Keratinocyte (primary cell): Measurements from ENCODE around the gene NME5.

ENCODE experiments used
- CTCF ChIP-seq, 3 experiments: IDR thresholded peaks in 1 of 3; conservative IDR thresholded peaks in 1 of 3; optimal IDR thresholded peaks in 1 of 3; 2 replicates in 2 of 3; 3 replicates in 1 of 3; pipeline versions ENCODE3 to v1.5.1; 2011; ENCODE audit warnings: low read length in 3 of 3, mild to moderate bottlenecking in 3 of 3, moderate library complexity in 2 of 3, control low read depth in 1 of 3, inconsistent platforms in 1 of 3; ENCODE audit not compliant: insufficient read depth in 2 of 3; ENCODE audit errors: extremely low read depth in 1 of 3
- EZH2 ChIP-seq: IDR thresholded peaks from one replicate; pipeline ENCODE4 v1.6.1; 2012; ENCODE audit warnings: inconsistent platforms, mild to moderate bottlenecking, low read length, moderate library complexity

DNA sequence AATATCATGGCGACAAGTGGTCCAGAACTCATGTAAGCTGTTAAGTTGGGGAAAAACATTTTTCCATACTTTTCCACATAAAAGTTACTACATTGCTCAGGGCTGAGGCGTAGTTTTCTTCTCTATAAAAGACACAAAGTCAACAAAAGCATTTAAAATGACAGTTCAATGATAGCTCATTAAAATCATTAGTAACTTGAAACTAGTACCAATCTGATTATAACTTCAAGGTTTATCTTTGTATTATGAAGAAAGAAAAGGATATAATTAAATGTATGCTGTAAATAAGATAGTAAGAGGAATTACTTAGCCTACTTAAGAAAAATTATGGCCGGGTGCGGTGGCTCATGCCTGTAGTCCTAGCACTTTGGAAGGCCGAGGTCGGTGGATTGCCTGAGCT is 9.9 kb downstream of the NME5 start:
- TF ChIP-seq CTCF (optimal IDR thresholded peaks at IDR 0.05 in 1 of 3, IDR thresholded peaks at IDR 0.05 in 1 of 3, conservative IDR thresholded peaks at IDR 0.05 in 1 of 3; ENCODE audit: extremely low read depth in 1 of 3, insufficient read depth in 2 of 3, low read length in 3 of 3): no peak
- no peak for TF ChIP-seq EZH2
